GM19099 (cell line): ENCODE results near the gene PPP4C.

Experiments used
- POLR2A ChIP-seq: IDR thresholded peaks from 3 replicates; pipeline ENCODE4 v1.6.1; 2011; ENCODE audit warnings: low read depth; ENCODE audit not compliant: insufficient read length; ENCODE audit errors: extremely low read depth

Gene PPP4C

DNA sequence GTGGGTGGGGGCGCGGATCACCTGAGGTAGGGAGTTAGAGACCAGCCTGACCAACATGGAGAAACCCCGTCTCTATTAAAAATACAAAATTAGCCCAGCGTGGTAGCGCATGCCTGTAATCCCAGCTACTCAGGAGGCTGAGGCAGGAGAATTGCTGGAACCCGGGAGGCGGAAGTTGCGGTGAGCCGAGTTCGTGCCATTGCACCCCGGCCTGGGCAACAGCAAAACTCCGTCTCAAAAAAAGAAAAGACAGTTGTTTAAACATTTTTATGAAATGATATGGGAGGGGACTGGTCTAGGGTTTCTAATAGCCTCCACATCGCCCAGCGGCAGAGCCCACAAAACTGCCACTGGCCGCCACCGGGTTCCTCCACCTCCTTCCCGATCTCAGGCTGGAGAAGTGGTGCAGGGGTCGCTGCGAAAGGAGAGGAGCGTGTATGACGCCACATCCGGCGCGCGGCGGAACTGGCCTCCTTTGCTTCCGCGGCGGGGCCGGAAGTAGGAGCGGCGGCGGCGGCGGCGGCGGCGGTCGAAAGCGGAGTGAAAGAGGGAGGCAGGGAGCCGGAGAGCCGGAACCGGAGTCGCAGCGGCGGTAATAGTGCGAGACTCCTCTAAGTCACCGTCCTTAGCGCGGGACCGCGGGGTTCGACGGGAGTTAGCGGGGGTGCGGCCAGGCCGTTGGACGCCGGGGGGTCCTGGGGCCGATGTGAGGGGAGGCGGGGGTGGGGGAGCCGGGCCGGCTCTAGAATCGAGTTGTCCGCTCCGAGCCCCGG lies at the start of gene PPP4C:
Gene PPP4C (plus strand): TSS at position 492 of the 773 bp plus-strand sequence. CDS start 384 bp downstream, outside the sequence.
- TF ChIP-seq POLR2A, result peak; percentile 95

GRCh38 chr16:30026449-30026848 lies 49.3 kb upstream of the PPP4C start:
- TF ChIP-seq POLR2A, result no peak

- no peak for TF ChIP-seq POLR2A
Observed at GRCh38 chr16:30027588-30028437, 48.0 kb upstream of the PPP4C start.

DNA sequence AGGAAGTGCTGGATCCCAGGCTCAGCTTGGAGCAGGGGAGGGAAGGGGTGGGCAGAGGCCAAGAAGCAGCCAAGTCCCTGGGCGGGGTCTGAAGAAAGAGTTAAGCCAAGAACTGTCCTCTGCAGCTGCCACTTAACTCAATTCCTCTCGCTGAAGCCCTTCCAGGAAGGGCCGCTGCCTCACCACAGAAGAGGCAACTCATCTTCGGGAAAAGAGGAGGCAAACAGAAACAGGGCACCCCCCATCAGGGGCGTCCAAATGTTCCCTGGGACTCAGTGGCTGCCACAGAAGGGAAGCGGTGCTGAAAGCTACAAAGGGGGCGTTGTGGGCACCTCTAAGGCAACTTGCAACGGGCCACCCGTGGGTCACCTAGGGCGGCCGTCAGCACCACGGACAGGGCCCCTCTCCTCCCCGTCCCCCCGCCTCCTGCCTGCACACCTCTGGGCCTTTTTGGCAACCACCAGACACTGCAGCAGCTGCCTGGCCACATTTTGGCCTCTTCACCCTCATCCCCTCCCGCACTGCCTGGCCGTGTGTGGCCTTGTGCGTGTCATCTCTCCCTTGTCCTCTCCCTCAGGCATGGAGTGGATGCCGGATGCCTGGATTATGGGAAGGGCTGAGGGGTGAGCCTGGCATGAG lies 47.2 kb upstream of the PPP4C start:
- TF ChIP-seq POLR2A, result no peak

DNA sequence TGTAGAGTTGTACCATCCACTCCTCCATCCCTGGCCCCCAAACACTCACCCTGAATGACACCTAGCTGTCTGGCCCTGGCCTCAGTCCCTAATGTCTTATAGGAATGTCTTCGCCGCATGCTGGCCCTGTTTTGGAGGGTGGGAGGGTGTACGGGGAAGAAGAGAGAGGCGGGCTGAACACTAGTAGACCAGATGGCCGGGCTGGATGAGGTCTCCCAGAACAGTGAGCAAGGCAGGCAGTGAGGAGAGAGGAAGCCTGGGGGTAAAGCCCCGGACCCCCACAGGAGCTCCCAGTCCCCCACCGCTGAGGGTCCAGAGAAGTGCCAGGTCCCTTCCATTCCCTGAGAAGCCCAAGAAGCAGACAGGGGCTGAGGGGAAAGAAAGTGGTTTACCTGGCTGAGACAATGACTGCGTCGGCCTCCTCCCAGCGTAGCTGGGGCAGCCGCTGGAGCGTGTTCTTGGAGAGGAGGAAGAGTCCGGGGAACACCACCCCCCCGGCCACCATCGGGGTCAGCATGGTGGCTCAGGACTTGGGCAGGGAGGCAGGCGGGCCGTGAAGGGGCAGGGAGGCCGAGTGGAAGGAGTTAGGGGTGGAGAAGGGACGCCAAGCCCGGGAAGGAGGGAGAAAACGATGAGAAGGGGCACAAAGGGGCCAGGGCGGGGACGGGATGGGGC lies 45.6 kb upstream of the PPP4C start:
- TF ChIP-seq POLR2A, result no peak

- no peak for TF ChIP-seq POLR2A
Observed at GRCh38 chr16:30030841-30031413, 44.9 kb upstream of the PPP4C start, which contains the start of gene TLCD3B. TSS of gene TLCD3B (minus strand) at chr16:30031271. CDS start at chr16:30030527, 744 bp downstream.

- TF ChIP-seq POLR2A, result no peak
Observed at GRCh38 chr16:30031477-30031918, 44.3 kb upstream of the PPP4C start.

DNA sequence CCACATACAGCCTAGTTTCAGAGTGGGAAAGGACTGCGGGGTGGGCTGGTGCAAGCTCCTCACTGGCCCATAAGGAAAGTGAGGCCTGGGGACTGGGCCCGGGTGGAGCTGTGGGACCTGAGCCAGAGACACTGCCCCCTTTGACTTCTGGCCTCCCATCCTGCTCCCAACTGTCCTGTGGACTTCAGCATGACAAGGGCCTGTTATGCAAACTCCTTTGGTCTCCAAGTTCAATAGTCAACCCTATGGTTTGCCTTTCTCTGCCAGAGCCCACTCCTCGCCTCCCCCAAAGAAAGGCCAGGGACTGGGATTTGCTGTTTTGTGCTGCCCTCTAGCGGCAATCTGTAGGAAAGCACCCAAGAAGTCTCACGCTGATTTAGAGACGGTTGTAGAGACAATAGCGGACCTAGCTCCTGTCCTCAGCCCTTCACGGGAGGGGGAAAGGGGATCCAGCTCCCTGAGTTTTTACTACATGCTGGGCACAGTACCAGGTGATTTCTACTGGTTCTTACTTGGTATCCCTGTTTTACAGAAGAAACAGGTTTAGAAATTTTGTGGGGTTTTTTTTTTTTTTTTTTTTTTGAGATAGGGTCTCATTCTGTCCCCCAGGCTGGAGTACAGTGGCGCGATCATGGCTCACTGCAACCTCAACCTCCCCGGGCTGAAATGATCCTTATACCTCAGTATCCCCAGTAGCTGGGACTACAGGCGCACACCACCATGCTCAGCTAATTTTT lies 43.5 kb upstream of the PPP4C start:
- TF ChIP-seq POLR2A, result no peak

DNA sequence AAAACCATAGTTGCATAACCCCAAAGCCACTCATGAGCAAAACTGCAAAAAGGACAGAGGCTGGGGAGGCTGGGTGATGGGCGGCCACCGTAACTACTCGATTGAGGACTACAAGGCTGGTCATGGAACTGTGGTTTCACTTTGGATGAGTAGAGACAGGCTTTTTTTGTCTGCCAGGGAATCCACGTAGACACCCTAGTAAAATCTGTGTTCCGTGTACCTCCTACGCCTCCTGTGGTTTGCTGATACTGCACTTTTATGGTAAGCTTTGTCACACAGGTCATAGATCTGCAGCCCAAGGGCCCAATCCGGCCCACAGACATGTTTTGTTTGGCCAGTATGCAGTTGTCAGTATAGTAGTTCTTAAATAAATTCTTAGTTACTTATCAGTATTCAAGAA lies 42.5 kb upstream of the PPP4C start:
- no peak for TF ChIP-seq POLR2A

DNA sequence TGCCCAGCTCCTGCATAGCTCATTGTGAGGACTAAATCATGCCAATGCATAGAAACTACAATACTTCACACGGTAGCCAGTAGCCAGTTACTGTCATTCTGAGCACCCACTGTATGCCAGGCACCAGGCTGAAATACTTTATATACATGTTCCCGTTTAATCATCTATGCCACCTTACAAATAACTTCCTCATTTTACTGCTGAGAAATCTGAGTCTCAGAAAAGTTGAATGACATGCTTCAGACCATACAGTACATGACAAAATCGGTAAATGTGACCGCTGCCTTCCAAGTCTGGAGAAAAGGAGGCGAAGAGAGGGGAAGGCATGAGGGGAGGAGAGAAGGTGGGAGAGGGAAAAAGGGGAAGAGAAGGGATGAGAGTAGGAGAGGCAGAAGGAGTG lies 35.6 kb upstream of the PPP4C start:
- TF ChIP-seq POLR2A, result no peak

GRCh38 chr16:30041841-30042240 lies 34.0 kb upstream of the PPP4C start:
- TF ChIP-seq POLR2A, result no peak

GRCh38 chr16:30046178-30046577 lies 29.6 kb upstream of the PPP4C start:
- no peak for TF ChIP-seq POLR2A

- no peak for TF ChIP-seq POLR2A
Observed at GRCh38 chr16:30046588-30046987, 29.2 kb upstream of the PPP4C start.

DNA sequence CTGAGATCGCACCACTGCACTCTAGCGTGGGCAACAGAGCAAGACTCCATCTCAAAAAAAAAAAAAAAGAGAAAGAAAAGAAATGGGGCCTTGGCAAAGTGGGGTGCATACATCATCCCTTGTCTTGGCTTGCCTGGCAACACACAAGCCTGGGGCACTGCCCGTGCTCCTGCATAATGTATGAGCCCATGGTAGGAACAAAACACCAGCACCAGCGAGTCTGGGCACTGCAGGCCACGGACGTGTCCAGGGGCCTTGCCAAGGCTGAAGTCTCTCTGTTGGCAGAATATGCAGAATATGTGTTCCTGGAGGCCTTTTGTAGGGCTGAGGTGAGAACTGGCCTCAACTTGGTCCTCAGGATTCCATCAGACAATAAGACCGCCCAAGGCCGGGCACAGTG lies 25.9 kb upstream of the PPP4C start:
- no peak for TF ChIP-seq POLR2A
